Mucosa of descending colon (tissue), 3 donors: ENCODE data around the gene SECTM1. TPM values are rescaled to one million over a fixed set of nuclear protein-coding genes. Genes with fewer than 3 reads are reported as not detected.

Source experiments
- ATAC-seq: fragments of 200-7000 bp; cut with Tn5 transposase; one replicate; pipeline ENCODE4 v1.9.1; 2020; ENCODE audit warnings: mild to moderate bottlenecking, moderate library complexity
- DNase-seq, 3 donors: peaks; one replicate each; pipeline ENCODE4 v3.0.0-alpha.2; 2020
- H3K36me3 ChIP-seq: fragments of 200-600 bp; one replicate; pipeline ENCODE4 v1.8.0; 2021; ENCODE audit warnings: low read depth, mild to moderate bottlenecking
- H3K4me1 ChIP-seq: fragments of 200-600 bp; one replicate; pipeline ENCODE4 v1.8.0; 2021; ENCODE audit warnings: low read depth, mild to moderate bottlenecking
- H3K4me3 ChIP-seq: fragments of 200-600 bp; one replicate; pipeline ENCODE4 v1.8.0; 2021; ENCODE audit warnings: mild to moderate bottlenecking
- H3K9me3 ChIP-seq: fragments of 200-600 bp; one replicate; pipeline ENCODE4 v1.8.0; 2021; ENCODE audit warnings: mild to moderate bottlenecking
- CTCF ChIP-seq: fragments of 200-600 bp; IDR thresholded peaks from one replicate; pipeline ENCODE4 v1.8.0; 2022; ENCODE audit warnings: antibody characterized with exemption, mild to moderate bottlenecking
- intact Hi-C, 2 donors: fragments of 100-400 bp; cut with DNase I in 1 of 2; cut with micrococcal nuclease in 1 of 2; formaldehyde crosslinking; loops; one replicate each; pipeline versions ENCODE4 v1.11.0 to v1.11.1; 2022; cut with DNase I, micrococcal nuclease
- total RNA-seq, 3 donors: library from RNA; stranded (reverse); fragmentation: NEBNext Ultra II Directional in 2 of 3; extraction: Animal tissue kit (Norgen Biotek cat#: 25700) in 2 of 3; gene quantifications; one replicate each; pipeline versions ENCODE4 v1.2.1 to v1.2.4, GENCODE V29; 2021 to 2023
- donor health status: DM: no; HTN: no; CAD: no; lungs with moderate emphysema.
- donor health status: DM: no; HTN: no; CAD: no.
- donor health status: DM: no; HTN: yes; CAD: no.

The SECTM1 gene
- total RNA-seq, 3 donors from 2014 or later = 127 to 268 (median 213) TPM

GRCh38 chr17:82344175-82344907 is 10.8 kb upstream of the SECTM1 start:
- peaks cover 7% of the 10 kb centered on the region for H3K4me1 ChIP-seq
- no peaks in the 10 kb centered on the region for H3K36me3 ChIP-seq
- H3K9me3 ChIP-seq = no peaks in the 10 kb centered on the region
- DNase-seq = peak in 1 of 3 donors; percentile 50
- peak; percentile 18 for ATAC-seq
- intact Hi-C loops = no loop called here
- TF ChIP-seq CTCF = no peak
- H3K4me3 ChIP-seq = no peak overlapping the region

GRCh38 chr17:82343560-82343959 is 10.0 kb upstream of the SECTM1 start:
- no peak for DNase-seq
- Histone ChIP-seq H3K36me3 (no peaks in the 10 kb centered on the region), H3K4me1 (peaks cover 7% of the 10 kb centered on the region), H3K4me3 (no peak overlapping the region), H3K9me3 (no peaks in the 10 kb centered on the region)
- TF ChIP-seq CTCF = no peak
- intact Hi-C loops = no loop called here
- no peak for ATAC-seq

- Histone ChIP-seq H3K4me1 (peaks cover 7% of the 10 kb centered on the region), H3K9me3 (no peaks in the 10 kb centered on the region), H3K36me3 (no peaks in the 10 kb centered on the region), H3K4me3 (no peak overlapping the region)
- no peak for TF ChIP-seq CTCF
- intact Hi-C loops = no loop called here
- no peak for ATAC-seq
- no peak for DNase-seq
Observed at GRCh38 chr17:82342361-82343079, 9.0 kb upstream of the SECTM1 start.

- DNase-seq (peak in 2 of 3 donors; percentile 15 to 34), ATAC-seq (peak; percentile 20)
- intact Hi-C loops = no loop called here
- no peaks in the 10 kb centered on the region for H3K36me3 ChIP-seq
- peaks cover 17% of the 10 kb centered on the region for H3K4me1 ChIP-seq
- TF ChIP-seq CTCF = no peak
- no peak overlapping the region for H3K4me3 ChIP-seq
- H3K9me3 ChIP-seq = no peaks in the 10 kb centered on the region
Observed at GRCh38 chr17:82339634-82340580, 6.3 kb upstream of the SECTM1 start.

- Histone ChIP-seq H3K4me1 (peaks cover 26% of the 10 kb centered on the region), H3K36me3 (no peaks in the 10 kb centered on the region), H3K4me3 (no peak overlapping the region), H3K9me3 (no peaks in the 10 kb centered on the region)
- peak; percentile 90 for ATAC-seq
- intact Hi-C loops = no loop called here
- no peak for TF ChIP-seq CTCF
- DNase-seq = peak; percentile 68 to 77 (median 70)
Observed at GRCh38 chr17:82338858-82339633, 5.5 kb upstream of the SECTM1 start.
